Measurements from ENCODE around the gene CYB5R2.

The CYB5R2 gene

GRCh38 chr11:7619322-7619721 lies 54.0 kb downstream of the CYB5R2 start:
- Histone ChIP-seq H3K27me3 (replicated peaks in 2 of 5; ENCODE audit: control insufficient read depth in 4 of 5, insufficient read depth in 5 of 5, low read length in 4 of 5) (peaks cover 0 to 6% (median 0%) of the 10 kb centered on the region in 5 experiments), H3K36me3 (ENCODE audit: control insufficient read depth in 4 of 4, insufficient read depth in 4 of 4, low read length in 3 of 4) (no peaks in the 10 kb centered on the region), H3K27ac (ENCODE audit: insufficient read depth in 1 of 2, low read depth in 1 of 2, low read length in 2 of 2, poor library complexity in 1 of 2, severe bottlenecking in 2 of 2) (no peak overlapping the region), H3K4me1 (ENCODE audit: control extremely low read depth in 1 of 4, control insufficient read depth in 4 of 4, insufficient read depth in 4 of 4, low read length in 3 of 4) (no peaks in the 10 kb centered on the region), H3K9me3 (ENCODE audit: control extremely low read depth in 1 of 5, control insufficient read depth in 4 of 5, insufficient read depth in 2 of 5, low read depth in 1 of 5, low read length in 4 of 5) (no peaks in the 10 kb centered on the region), H3K4me3 (ENCODE audit: control insufficient read depth in 1 of 7, extremely low read depth in 1 of 7, insufficient read depth in 4 of 7, low read depth in 2 of 7, low read length in 6 of 7) (no peak overlapping the region)
- no peak for DNase-seq
- CTCF ChIA-PET: interaction anchor here (2.1 kb wide), 1 partner anchor 48 kb away, joined by 5 read pairs; no protein-coding TSS in a partner anchor
- POLR2A ChIA-PET: interaction anchor here (0.6 kb wide), 1 partner anchor 63 kb away, joined by 4 read pairs; no protein-coding TSS in a partner anchor
- WGBS (ENCODE audit: insufficient coverage): 93% methylated on average over 3 of the region's 3 CpGs

- ChIA-PET POLR2A (no interaction called here), CTCF (no interaction called here)
- 95% methylated on average over 8 of the region's 8 CpGs for WGBS (ENCODE audit: insufficient coverage)
Observed at GRCh38 chr11:7617032-7617431, 56.3 kb downstream of the CYB5R2 start.

More at GRCh38 chr11:7617032-7617431, 56.3 kb downstream of the CYB5R2 start:
- peaks cover 0 to 2% (median 0%) of the 10 kb centered on the region in 5 experiments for H3K9me3 ChIP-seq (ENCODE audit: control extremely low read depth in 1 of 5, control insufficient read depth in 4 of 5, insufficient read depth in 2 of 5, low read depth in 1 of 5, low read length in 4 of 5)
- no peaks in the 10 kb centered on the region for H3K36me3 ChIP-seq (ENCODE audit: control insufficient read depth in 4 of 4, insufficient read depth in 4 of 4, low read length in 3 of 4)
- no peak overlapping the region for H3K4me3 ChIP-seq (ENCODE audit: control insufficient read depth in 1 of 7, extremely low read depth in 1 of 7, insufficient read depth in 4 of 7, low read depth in 2 of 7, low read length in 6 of 7)
- H3K4me1 ChIP-seq (ENCODE audit: control extremely low read depth in 1 of 4, control insufficient read depth in 4 of 4, insufficient read depth in 4 of 4, low read length in 3 of 4): no peaks in the 10 kb centered on the region
- peaks cover 0 to 9% (median 2%) of the 10 kb centered on the region in 5 experiments for H3K27me3 ChIP-seq (replicated peaks in 2 of 5; ENCODE audit: control insufficient read depth in 4 of 5, insufficient read depth in 5 of 5, low read length in 4 of 5)
- H3K27ac ChIP-seq (ENCODE audit: insufficient read depth in 1 of 2, low read depth in 1 of 2, low read length in 2 of 2, poor library complexity in 1 of 2, severe bottlenecking in 2 of 2): no peak overlapping the region
- DNase-seq: no peak

Measured in common myeloid progenitor, CD34-positive (primary cell).